Vagina (tissue), 2 donors: Measurements from ENCODE around the gene TSC22D2. TPM values are rescaled to one million over a fixed set of nuclear protein-coding genes. Genes with fewer than 3 reads are reported as not detected.

ENCODE experiments used
- DNase-seq, 2 donors: peaks; one replicate each; pipeline ENCODE4 v3.0.0-alpha.2; 2017; ENCODE audit errors: extremely low spot score in 2 of 2
- H3K27ac ChIP-seq: fragments of 200-600 bp; sonication (generic); one replicate; pipeline ENCODE4 v1.5.1; 2019
- H3K27me3 ChIP-seq: fragments of 200-600 bp; sonication (generic); one replicate; pipeline ENCODE4 v1.5.1; 2019
- H3K36me3 ChIP-seq, 2 donors: fragments of 200-600 bp; sonication (generic); one replicate each; pipeline ENCODE4 v1.5.1; 2017 to 2019
- H3K4me1 ChIP-seq: fragments of 200-600 bp; sonication (generic); one replicate; pipeline ENCODE4 v1.5.1; 2019
- H3K4me3 ChIP-seq, 2 donors: fragments of 200-600 bp; sonication (generic); 1 replicate in 1 of 2; 2 replicates in 1 of 2; pipeline ENCODE4 v1.5.1; 2016 to 2019
- H3K9me3 ChIP-seq: fragments of 200-600 bp; sonication (generic); one replicate; pipeline ENCODE4 v1.5.1; 2019
- POLR2A ChIP-seq, 2 donors: fragments of 450-650 bp; IDR thresholded peaks; one replicate each; pipeline ENCODE4 v1.6.1; 2017; ENCODE audit warnings: antibody characterized with exemption in 2 of 2, mild to moderate bottlenecking in 2 of 2, moderate library complexity in 2 of 2
- POLR2AphosphoS5 ChIP-seq, 2 donors: sonication (generic); formaldehyde crosslinking; IDR thresholded peaks; one replicate each; pipeline ENCODE4 v1.9.0; 2017; ENCODE audit warnings: antibody characterized with exemption in 2 of 2, mild to moderate bottlenecking in 2 of 2, low read depth in 1 of 2; ENCODE audit not compliant: insufficient read depth in 1 of 2
- intact Hi-C: fragments of 100-400 bp; cut with DNase I; formaldehyde crosslinking; loops from one replicate; pipeline ENCODE4 v1.15.1; 2023
- total RNA-seq: library from RNA; depleted of rRNA; stranded (reverse); fragments of >200 nt; gene quantifications from one replicate; pipeline ENCODE4 v1.2.3, GENCODE V29; 2016
- TF ChIP-seq, protein P1 (sequence below), 3 experiments: fragments of 450-650 bp in 2 of 3; fragments of 200-600 bp in 1 of 3; sonication (generic) in 1 of 3; IDR thresholded peaks; one replicate each; pipeline ENCODE4 v1.5.1; 2017 to 2019; ENCODE audit warnings: antibody characterized with exemption in 3 of 3, mild to moderate bottlenecking in 2 of 3, moderate library complexity in 2 of 3

TSC22D2 gene
- total RNA-seq, 1 donor from 2014 or later: 35.6 TPM

DNA sequence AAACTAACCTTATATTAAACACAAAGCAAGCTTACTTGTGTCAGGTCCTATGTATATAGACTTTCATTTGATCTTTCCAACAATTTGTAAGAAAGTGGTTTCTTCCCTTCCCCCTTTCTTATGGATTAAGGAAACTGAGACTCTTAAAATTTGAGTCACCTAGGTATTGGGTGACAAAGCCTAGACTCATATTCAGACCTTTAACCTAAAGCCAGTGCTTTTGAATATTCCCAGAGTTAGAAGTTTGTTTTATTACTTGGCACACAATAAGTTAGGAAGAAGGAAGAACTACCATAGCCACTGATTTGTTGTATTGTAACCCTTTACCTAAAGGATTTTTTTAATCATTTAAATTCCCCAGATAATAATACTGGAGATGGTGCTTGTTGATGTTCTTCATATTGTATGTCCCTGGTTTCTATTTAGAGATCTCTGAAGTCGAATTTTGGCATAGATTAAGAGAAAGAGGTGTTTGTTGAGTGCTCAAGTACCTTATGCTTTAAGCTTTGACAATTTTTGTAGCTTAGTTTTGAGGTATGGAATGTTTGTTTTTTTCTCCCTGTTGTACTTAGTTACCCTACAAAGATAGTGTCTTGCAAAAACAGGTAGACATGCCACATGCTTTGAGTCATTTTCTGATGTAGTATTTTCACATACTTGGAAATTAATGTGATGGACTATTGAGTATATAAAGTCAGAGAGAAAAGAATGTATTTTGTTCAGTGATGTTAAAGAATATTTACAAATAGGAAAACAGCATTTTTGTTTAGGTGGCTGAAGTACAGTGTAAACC, 11.2 kb downstream of the TSC22D2 start:
- intact Hi-C loops: loop anchor here (10.0 kb wide), 1 partner anchor 76 kb away; no protein-coding TSS in a partner anchor
- no peaks in the 10 kb centered on the region for H3K36me3 ChIP-seq
- H3K4me1 ChIP-seq: peaks cover 88% of the 10 kb centered on the region
- DNase-seq: no peak
- H3K27ac ChIP-seq: no peak overlapping the region
- TF ChIP-seq, protein P1, sequence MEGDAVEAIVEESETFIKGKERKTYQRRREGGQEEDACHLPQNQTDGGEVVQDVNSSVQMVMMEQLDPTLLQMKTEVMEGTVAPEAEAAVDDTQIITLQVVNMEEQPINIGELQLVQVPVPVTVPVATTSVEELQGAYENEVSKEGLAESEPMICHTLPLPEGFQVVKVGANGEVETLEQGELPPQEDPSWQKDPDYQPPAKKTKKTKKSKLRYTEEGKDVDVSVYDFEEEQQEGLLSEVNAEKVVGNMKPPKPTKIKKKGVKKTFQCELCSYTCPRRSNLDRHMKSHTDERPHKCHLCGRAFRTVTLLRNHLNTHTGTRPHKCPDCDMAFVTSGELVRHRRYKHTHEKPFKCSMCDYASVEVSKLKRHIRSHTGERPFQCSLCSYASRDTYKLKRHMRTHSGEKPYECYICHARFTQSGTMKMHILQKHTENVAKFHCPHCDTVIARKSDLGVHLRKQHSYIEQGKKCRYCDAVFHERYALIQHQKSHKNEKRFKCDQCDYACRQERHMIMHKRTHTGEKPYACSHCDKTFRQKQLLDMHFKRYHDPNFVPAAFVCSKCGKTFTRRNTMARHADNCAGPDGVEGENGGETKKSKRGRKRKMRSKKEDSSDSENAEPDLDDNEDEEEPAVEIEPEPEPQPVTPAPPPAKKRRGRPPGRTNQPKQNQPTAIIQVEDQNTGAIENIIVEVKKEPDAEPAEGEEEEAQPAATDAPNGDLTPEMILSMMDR (IDR thresholded peaks at IDR 0.05): no peak
- TF ChIP-seq POLR2A (IDR thresholded peaks at IDR 0.05) (no peak), POLR2AphosphoS5 (IDR thresholded peaks at IDR 0.05; ENCODE audit: insufficient read depth in 1 of 2, low read depth in 1 of 2) (no peak)
- no peak overlapping the region for H3K4me3 ChIP-seq
- H3K9me3 ChIP-seq: no peaks in the 10 kb centered on the region
- no peaks in the 10 kb centered on the region for H3K27me3 ChIP-seq

DNA sequence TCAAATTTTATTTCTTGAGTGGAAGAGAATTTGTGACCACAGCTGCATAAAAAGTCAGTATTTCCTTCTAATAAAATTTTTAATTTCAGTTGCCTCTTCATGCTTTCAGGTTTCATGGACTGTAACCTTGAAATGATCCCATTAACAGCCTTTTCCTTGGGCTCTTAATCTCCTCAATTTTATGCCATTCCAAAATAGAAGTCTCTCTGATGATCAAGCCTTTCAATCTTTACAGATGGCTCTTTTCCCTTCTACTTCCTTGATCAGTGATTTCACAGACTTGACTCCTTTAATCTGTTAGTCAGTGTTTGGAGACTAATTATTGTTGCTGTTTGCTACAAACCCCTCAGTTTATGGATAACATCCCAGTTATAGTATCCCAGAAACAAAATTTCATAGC, 11.9 kb downstream of the TSC22D2 start:
- no peak for TF ChIP-seq POLR2AphosphoS5 (IDR thresholded peaks at IDR 0.05; ENCODE audit: insufficient read depth in 1 of 2, low read depth in 1 of 2)
- no peak for TF ChIP-seq POLR2A (IDR thresholded peaks at IDR 0.05)
- TF ChIP-seq, protein P1 (IDR thresholded peaks at IDR 0.05): no peak
- intact Hi-C loops: loop anchor here (10.0 kb wide), 1 partner anchor 75 kb away; no protein-coding TSS in a partner anchor
- Histone ChIP-seq H3K36me3 (no peaks in the 10 kb centered on the region), H3K4me3 (no peak overlapping the region), H3K4me1 (peaks cover 81% of the 10 kb centered on the region), H3K9me3 (no peaks in the 10 kb centered on the region), H3K27ac (no peak overlapping the region), H3K27me3 (no peaks in the 10 kb centered on the region)
- DNase-seq: no peak

DNA sequence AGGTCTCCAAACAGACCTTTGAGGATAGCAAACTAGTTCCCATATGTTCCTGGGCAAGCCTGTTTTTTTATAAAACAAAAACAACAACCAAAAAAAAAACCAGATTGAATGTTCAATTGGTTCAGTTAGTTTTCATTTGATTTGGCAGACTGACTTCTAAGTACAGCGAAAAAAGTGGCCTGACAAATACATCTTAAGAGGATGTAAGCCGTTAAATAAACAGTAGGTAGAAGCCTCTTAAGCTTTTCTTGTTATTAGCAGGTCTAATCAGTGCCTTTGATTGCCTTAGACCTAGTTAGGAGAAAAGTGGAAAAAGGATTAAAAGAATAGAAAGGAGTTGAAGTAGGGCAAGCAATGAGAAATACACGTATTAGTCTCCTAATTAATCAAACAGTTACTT, 13.2 kb downstream of the TSC22D2 start:
- no peaks in the 10 kb centered on the region for H3K27me3 ChIP-seq
- no peaks in the 10 kb centered on the region for H3K36me3 ChIP-seq
- no peak overlapping the region for H3K27ac ChIP-seq
- TF ChIP-seq POLR2AphosphoS5 (IDR thresholded peaks at IDR 0.05; ENCODE audit: insufficient read depth in 1 of 2, low read depth in 1 of 2) (no peak), POLR2A (IDR thresholded peaks at IDR 0.05) (no peak)
- TF ChIP-seq, protein P1 (IDR thresholded peaks at IDR 0.05): no peak
- intact Hi-C loops: no loop called here
- H3K4me1 ChIP-seq: peaks cover 80% of the 10 kb centered on the region
- no peak overlapping the region for H3K4me3 ChIP-seq
- no peak for DNase-seq
- no peaks in the 10 kb centered on the region for H3K9me3 ChIP-seq

DNA sequence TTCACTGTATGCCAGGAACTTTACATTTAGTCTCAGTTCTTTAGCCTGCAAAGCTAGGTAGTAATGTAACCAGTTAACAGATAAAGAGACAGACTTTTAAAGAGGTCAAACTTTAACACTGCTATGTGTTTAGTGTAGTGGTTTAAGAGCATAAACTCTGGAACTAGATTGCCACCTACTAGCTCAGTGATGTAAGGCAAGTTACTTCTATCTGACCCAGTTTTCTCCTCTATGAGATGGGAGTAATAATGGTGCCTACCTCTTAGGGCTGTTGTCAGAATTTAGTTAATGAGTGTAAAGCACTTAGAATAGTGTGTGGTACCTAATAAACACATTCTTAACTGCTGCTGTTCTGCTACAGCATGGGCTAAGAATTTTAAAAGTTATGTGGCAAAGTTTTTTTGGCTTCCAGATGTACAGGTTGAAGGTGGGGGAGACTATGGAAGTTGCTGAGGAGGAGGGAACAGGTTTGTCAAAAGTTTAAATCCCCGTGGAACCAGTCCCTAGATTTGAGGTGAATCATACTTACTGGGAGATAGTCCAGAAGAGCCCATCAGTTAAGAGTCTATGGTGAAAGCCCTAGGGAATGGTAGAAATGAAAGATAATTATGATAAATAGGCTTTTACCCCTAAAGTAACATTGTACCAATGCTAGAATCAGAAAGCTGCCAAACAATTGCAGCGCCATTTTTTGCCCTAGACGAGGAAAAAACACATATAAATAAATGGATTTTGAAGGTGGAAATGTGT, 13.9 kb downstream of the TSC22D2 start:
- no peak for DNase-seq
- H3K36me3 ChIP-seq: no peaks in the 10 kb centered on the region
- H3K4me3 ChIP-seq: no peak overlapping the region
- intact Hi-C loops: no loop called here
- TF ChIP-seq POLR2AphosphoS5 (IDR thresholded peaks at IDR 0.05; ENCODE audit: insufficient read depth in 1 of 2, low read depth in 1 of 2) (no peak), POLR2A (IDR thresholded peaks at IDR 0.05) (no peak)
- TF ChIP-seq, protein P1 (IDR thresholded peaks at IDR 0.05): no peak
- H3K27ac ChIP-seq: no peak overlapping the region
- no peaks in the 10 kb centered on the region for H3K27me3 ChIP-seq
- no peaks in the 10 kb centered on the region for H3K9me3 ChIP-seq
- peaks cover 78% of the 10 kb centered on the region for H3K4me1 ChIP-seq
